H1 (cell line): ENCODE data around the gene TRAF3. TPM values are rescaled to one million over a fixed set of nuclear protein-coding genes. Genes with fewer than 3 reads are reported as not detected.

Source experiments
- CTCF ChIA-PET: fragments of 300-600 bp; sonication (Branson Sonifier 250); formaldehyde crosslinking; loops from one replicate; lab custom pipeline; 2021; ENCODE audit not compliant: partially characterized antibody; lab: Charles Lee
- POLR2A ChIA-PET: fragments of 300-600 bp; sonication (Branson Sonifier 250); formaldehyde crosslinking; loops from one replicate; lab custom pipeline; 2021; ENCODE audit warnings: inconsistent platforms; ENCODE audit not compliant: partially characterized antibody; lab: Charles Lee
- DNase-seq, 2 experiments: peaks; one replicate each; pipeline versions ENCODE4 v3.0.0 to v3.0.0-alpha.2; 2010 to 2022; ENCODE audit warnings: low spot score in 2 of 2, low read depth in 1 of 2, mixed read lengths in 1 of 2
- FAIRE-seq: peaks from 2 replicates; lab custom pipeline; 2011; peaks lifted over from hg19 to GRCh38; lab: Jason Lieb, UNC
- H2AFZ ChIP-seq: 2 replicates; pipeline ENCODE4 v1.8.1; 2012; ENCODE audit warnings: low read length, inconsistent platforms
- H2AK5ac ChIP-seq: 2 replicates; pipeline ENCODE4 v1.6.1; 2013; ENCODE audit warnings: low read depth, low read length
- H2BK120ac ChIP-seq: replicated peaks from 2 replicates; pipeline ENCODE3; 2013; ENCODE audit warnings: low read depth, low read length, inconsistent platforms
- H2BK12ac ChIP-seq: 2 replicates; pipeline ENCODE4 v1.6.1; 2013; ENCODE audit warnings: low read depth, low read length
- H2BK15ac ChIP-seq: 2 replicates; pipeline ENCODE4 v1.6.1; 2013; ENCODE audit warnings: low read length
- H2BK20ac ChIP-seq: 2 replicates; pipeline ENCODE4 v1.6.1; 2013; ENCODE audit warnings: low read length
- H2BK5ac ChIP-seq: 2 replicates; pipeline ENCODE4 v1.6.1; 2013; ENCODE audit warnings: low read depth, low read length
- H3K14ac ChIP-seq: 2 replicates; pipeline ENCODE4 v1.6.1; 2013; ENCODE audit warnings: inconsistent platforms; ENCODE audit not compliant: insufficient read length
- H3K18ac ChIP-seq: 2 replicates; pipeline ENCODE4 v1.6.1; 2013; ENCODE audit warnings: low read length; ENCODE audit errors: extremely low read depth
- H3K23ac ChIP-seq: 2 replicates; pipeline ENCODE4 v1.6.1; 2013; ENCODE audit warnings: inconsistent platforms; ENCODE audit not compliant: insufficient read length
- H3K23me2 ChIP-seq: 2 replicates; pipeline ENCODE4 v1.6.1; 2013; ENCODE audit warnings: low read depth, low read length
- H3K27ac ChIP-seq: 2 replicates; pipeline ENCODE4 v1.6.1; 2011; ENCODE audit warnings: low read depth, low read length, inconsistent platforms
- H3K27me3 ChIP-seq, 4 experiments: replicated peaks in 1 of 4; 1 replicate in 1 of 4; 2 replicates in 3 of 4; pipeline versions ENCODE4 v1.6.1 to v1.8.1; 2011 to 2013; ENCODE audit warnings: low read length in 3 of 4, mild to moderate bottlenecking in 3 of 4, inconsistent platforms in 2 of 4, mixed read lengths in 2 of 4, moderate library complexity in 1 of 4; ENCODE audit not compliant: control insufficient read depth in 3 of 4, insufficient read depth in 3 of 4; ENCODE audit errors: extremely low read depth in 1 of 4
- H3K36me3 ChIP-seq, 4 experiments: 2 replicates each; pipeline versions ENCODE4 v1.6.1 to v1.8.1; 2011 to 2013; ENCODE audit warnings: mild to moderate bottlenecking in 4 of 4, low read length in 3 of 4, moderate library complexity in 2 of 4, control low read depth in 1 of 4, inconsistent platforms in 1 of 4; ENCODE audit not compliant: insufficient read depth in 4 of 4, control insufficient read depth in 2 of 4
- H3K4ac ChIP-seq: replicated peaks from 2 replicates; pipeline ENCODE3; 2013; ENCODE audit warnings: low read length, low read depth, mixed read lengths, inconsistent platforms; ENCODE audit not compliant: insufficient read length
- H3K4me1 ChIP-seq, 4 experiments: replicated peaks in 1 of 4; 1 replicate in 1 of 4; 2 replicates in 3 of 4; pipeline versions ENCODE4 v1.6.1 to v1.8.1; 2011 to 2013; ENCODE audit warnings: low read length in 3 of 4, inconsistent platforms in 2 of 4, mixed read lengths in 1 of 4; ENCODE audit not compliant: insufficient read depth in 4 of 4, control insufficient read depth in 3 of 4
- H3K4me2 ChIP-seq, 2 experiments: 2 replicates each; pipeline versions ENCODE4 v1.6.1 to v1.8.1; 2011 to 2013; ENCODE audit warnings: low read depth in 2 of 2, low read length in 2 of 2, control low read depth in 1 of 2, inconsistent platforms in 1 of 2, mild to moderate bottlenecking in 1 of 2; ENCODE audit not compliant: insufficient read depth in 1 of 2
- H3K4me3 ChIP-seq, 4 experiments: fragments of 200-600, 300-600 bp in 1 of 4; sonication (generic), shearing (Covaris generic), sonication (Bioruptor Twin) in 1 of 4; 2 replicates each; pipeline versions ENCODE4 v1.5.1 to v1.8.1; 2011 to 2016; ENCODE audit warnings: low read length in 4 of 4, low read depth in 3 of 4, control low read depth in 2 of 4, inconsistent platforms in 2 of 4, mild to moderate bottlenecking in 2 of 4, mixed read lengths in 1 of 4, moderate library complexity in 1 of 4; ENCODE audit not compliant: insufficient read depth in 2 of 4; ENCODE audit errors: extremely low read depth in 1 of 4
- H3K56ac ChIP-seq: replicated peaks from 2 replicates; pipeline ENCODE3; 2013; ENCODE audit warnings: low read depth, mild to moderate bottlenecking, mixed read lengths, low read length, inconsistent platforms; ENCODE audit not compliant: insufficient read length
- H3K79me1 ChIP-seq: 2 replicates; pipeline ENCODE4 v1.6.1; 2013; ENCODE audit warnings: low read depth, low read length, control low read depth
- H3K79me2 ChIP-seq, 2 experiments: 2 replicates each; pipeline versions ENCODE4 v1.6.1 to v1.8.1; 2012 to 2013; ENCODE audit warnings: low read length in 2 of 2, mild to moderate bottlenecking in 2 of 2, inconsistent platforms in 1 of 2; ENCODE audit not compliant: insufficient read depth in 2 of 2, control insufficient read depth in 1 of 2
- H3K9ac ChIP-seq, 4 experiments: replicated peaks in 1 of 4; 1 replicate in 1 of 4; 2 replicates in 3 of 4; pipeline versions ENCODE4 v1.6.1 to v1.8.1; 2011 to 2013; ENCODE audit warnings: low read depth in 3 of 4, low read length in 3 of 4, control low read depth in 2 of 4, mild to moderate bottlenecking in 2 of 4, moderate library complexity in 2 of 4, inconsistent platforms in 1 of 4; ENCODE audit errors: extremely low read depth in 1 of 4
- H3K9me3 ChIP-seq, 2 experiments: 2 replicates each; pipeline versions ENCODE4 v1.6.1 to v1.8.1; 2012 to 2013; ENCODE audit warnings: mild to moderate bottlenecking in 2 of 2, moderate library complexity in 2 of 2, control low read depth in 1 of 2, inconsistent platforms in 1 of 2, low read depth in 1 of 2, low read length in 1 of 2, mixed read lengths in 1 of 2; ENCODE audit not compliant: insufficient read depth in 2 of 2
- H4K20me1 ChIP-seq, 2 experiments: replicated peaks in 1 of 2; 2 replicates each; pipeline versions ENCODE3 to v1.8.1; 2011 to 2013; ENCODE audit warnings: inconsistent platforms in 2 of 2, low read length in 2 of 2, mild to moderate bottlenecking in 1 of 2; ENCODE audit not compliant: insufficient read depth in 2 of 2, control insufficient read depth in 1 of 2
- H4K5ac ChIP-seq: 2 replicates; pipeline ENCODE4 v1.6.1; 2013; ENCODE audit warnings: low read length, low read depth, mixed read lengths, inconsistent platforms; ENCODE audit not compliant: insufficient read length
- H4K8ac ChIP-seq: 2 replicates; pipeline ENCODE4 v1.8.0; 2013; ENCODE audit warnings: mild to moderate bottlenecking, moderate library complexity, low read length, inconsistent platforms; ENCODE audit not compliant: insufficient read depth; ENCODE audit errors: extremely low read depth
- H4K91ac ChIP-seq: replicated peaks from 2 replicates; pipeline ENCODE3; 2013; ENCODE audit warnings: low read length, mixed read lengths, inconsistent platforms; ENCODE audit not compliant: insufficient read length
- BACH1 ChIP-seq: IDR thresholded peaks from 2 replicates; pipeline ENCODE4 v1.6.1; 2012; ENCODE audit warnings: low read length, improper control_type of control experiment
- CTBP2 ChIP-seq: IDR thresholded peaks from 2 replicates; pipeline ENCODE4 v1.7.0; 2011; ENCODE audit warnings: borderline replicate concordance, mild to moderate bottlenecking, moderate library complexity, mixed read lengths, low read length; ENCODE audit not compliant: insufficient read depth, insufficient read length
- KDM1A ChIP-seq: fragments of 200-600, 300-600 bp; sonication (generic); IDR thresholded peaks from 2 replicates; pipeline ENCODE4 v1.7.1; 2016; ENCODE audit warnings: mild to moderate bottlenecking, low read length, borderline replicate concordance
- RXRA ChIP-seq: IDR thresholded peaks from 2 replicates; pipeline ENCODE4 v1.6.1; 2011; ENCODE audit warnings: low read depth, mild to moderate bottlenecking, low read length, moderate library complexity; ENCODE audit not compliant: insufficient read depth
- SIN3A ChIP-seq, 2 experiments: IDR thresholded peaks in 1 of 2; conservative IDR thresholded peaks in 1 of 2; 2 replicates each; pipeline ENCODE4 v1.6.1; 2011 to 2012; ENCODE audit warnings: low read length in 2 of 2, improper control_type of control experiment in 1 of 2, low read depth in 1 of 2, mild to moderate bottlenecking in 1 of 2
- SIRT6 ChIP-seq: IDR thresholded peaks from one replicate; pipeline ENCODE4 v1.7.1; 2012; ENCODE audit warnings: low read length, inconsistent platforms
- SIX5 ChIP-seq: IDR thresholded peaks from 2 replicates; pipeline ENCODE4 v1.6.1; 2011; ENCODE audit warnings: mild to moderate bottlenecking, low read depth, low read length
- SP2 ChIP-seq: IDR thresholded peaks from 2 replicates; pipeline ENCODE4 v1.6.1; 2012; ENCODE audit warnings: mild to moderate bottlenecking, low read length, inconsistent platforms
- ZNF274 ChIP-seq: IDR thresholded peaks from 2 replicates; pipeline ENCODE4 v1.7.0; 2012; ENCODE audit warnings: low read length, borderline replicate concordance; ENCODE audit errors: extremely low read depth
- whole genome bisulfite sequencing, 2 experiments: shearing (Covaris generic) in 1 of 2; methylation state at CpG; one replicate each; pipeline versions ENCODE4 v1.1.6 to v1.1.7; 2013 to 2015; ENCODE audit warnings: low lambda C conversion rate in 2 of 2, mixed read lengths in 2 of 2, inconsistent platforms in 1 of 2, low coverage in 1 of 2, missing lambda C conversion rate in 1 of 2; ENCODE audit not compliant: insufficient replicate concordance in 2 of 2, insufficient coverage in 1 of 2, insufficient read length in 1 of 2; ENCODE audit errors: extremely low coverage in 1 of 2, missing lambda C conversion rate in 1 of 2; 5-methylcytosine and 5-hydroxymethylcytosine counted together
- polyA plus RNA-seq, 7 experiments: library from polyadenylated mRNA; depleted of rRNA in 3 of 7; stranded (reverse) in 5 of 7; unstranded in 2 of 7; fragments of >200 nt in 5 of 7; fragments of 200-250 nt in 2 of 7; gene quantifications; 1 replicate in 5 of 7; 2 replicates in 1 of 7; 4 replicates in 1 of 7; pipeline versions ENCODE4 v1.2.1 to v1.2.3, GENCODE V29; 2011 to 2013; ENCODE audit warnings: missing spikeins in 2 of 7, mixed read lengths in 2 of 7
- total RNA-seq: library from RNA; stranded (reverse); fragmentation: NEBNext Ultra II Directional; extraction: Animal tissue kit (Norgen Biotek cat#: 25700); gene quantifications from 2 replicates; pipeline ENCODE4 v1.2.1, GENCODE V29; 2021

TRAF3 gene
- total and polyA plus RNA-seq, 2 of the 8 experiments (the other 6 are each of a cell fraction or from before 2014, with no cell fraction given) = 5.8 to 12.1 TPM

DNA sequence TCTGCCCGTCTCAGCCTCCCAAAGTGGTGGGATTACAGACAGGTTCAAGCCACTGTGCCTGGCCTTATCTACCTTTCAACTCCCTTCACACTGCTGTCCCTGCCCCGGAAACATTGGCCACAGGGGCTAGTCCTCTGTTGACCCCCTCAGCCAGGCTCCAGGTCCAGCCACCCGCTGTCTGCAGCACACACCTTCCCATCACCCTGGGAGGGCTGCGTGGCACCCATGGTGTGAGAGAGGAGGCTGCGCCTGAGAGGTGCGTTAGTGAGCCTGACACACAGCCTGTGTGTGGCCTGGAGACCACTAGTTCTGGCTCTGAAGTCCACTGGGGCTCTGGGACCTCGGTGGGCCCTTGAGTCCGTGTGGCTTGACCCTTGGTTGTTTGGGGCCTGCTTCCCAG is 28.4 kb upstream of the TRAF3 start:
- H4K8ac ChIP-seq = peak overlapping the region; percentile 57; the same call in 1 of the 2 replicates
- H2AK5ac ChIP-seq = no peak overlapping the region
- ChIA-PET POLR2A (interaction anchor here (1.2 kb wide), 2 partner anchors 9 to 194 kb away, joined by 3 read pairs; no protein-coding TSS in a partner anchor), CTCF (interaction anchor here (0.5 to 2.5 kb wide), 6 partner anchors 12 to 229 kb away, joined by 3 to 15 read pairs (median 4); no protein-coding TSS in a partner anchor)
- peaks cover 0 to 9% (median 2%) of the 10 kb centered on the region in 4 experiments; a peak in 5 of 7 replicates for H3K4me1 ChIP-seq
- H2AFZ ChIP-seq = no peak overlapping the region
- H2BK5ac ChIP-seq = no peak overlapping the region
- no peak overlapping the region for H2BK20ac ChIP-seq
- H3K79me2 ChIP-seq = no peaks in the 10 kb centered on the region
- no peak overlapping the region; the same call in none of the 2 replicates for H3K18ac ChIP-seq
- H3K9me3 ChIP-seq = no peaks in the 10 kb centered on the region
- H3K36me3 ChIP-seq = no peaks in the 10 kb centered on the region
- DNase-seq (no peak), FAIRE-seq (no peak)
- no peaks in the 10 kb centered on the region for H3K27me3 ChIP-seq
- H3K9ac ChIP-seq = no peak overlapping the region
- TF ChIP-seq BACH1 = no peak
- no peak for TF ChIP-seq SIRT6
- TF ChIP-seq SIX5 = no peak
- no peak for TF ChIP-seq KDM1A
- no peak for TF ChIP-seq CTBP2
- no peak for TF ChIP-seq RXRA
- no peak for TF ChIP-seq SIN3A (conservative IDR thresholded peaks at IDR 0.05 in 1 of 2, IDR thresholded peaks at IDR 0.05 in 1 of 2; ENCODE audit: low read depth in 1 of 2, low read length in 2 of 2)
- no peak for TF ChIP-seq ZNF274
- TF ChIP-seq SP2 = no peak
- peak overlapping the region; percentile 88; the same call in 1 of the 2 replicates for H2BK15ac ChIP-seq
- H3K23me2 ChIP-seq = no peaks in the 10 kb centered on the region
- H3K56ac ChIP-seq = no peak overlapping the region
- H3K23ac ChIP-seq = no peak overlapping the region
- no peak overlapping the region for H3K27ac ChIP-seq
- H4K20me1 ChIP-seq = peaks cover 0 to 2% of the 10 kb centered on the region in 2 experiments
- H3K4ac ChIP-seq = no peak overlapping the region
- H4K5ac ChIP-seq = no peak overlapping the region
- no peak overlapping the region for H3K4me2 ChIP-seq
- no peaks in the 10 kb centered on the region for H3K79me1 ChIP-seq
- no peak overlapping the region for H3K14ac ChIP-seq
- no peak overlapping the region for H2BK120ac ChIP-seq
- H4K91ac ChIP-seq = no peak overlapping the region
- H2BK12ac ChIP-seq = no peak overlapping the region
- WGBS, 2 experiments = 91% methylated on average over 8 of the region's 8 CpGs; no CpG with 5 or more reads in 1 of the 2 experiments
- no peak overlapping the region for H3K4me3 ChIP-seq
